Measurements from ENCODE around the gene TMEM205.

The TMEM205 gene

DNA sequence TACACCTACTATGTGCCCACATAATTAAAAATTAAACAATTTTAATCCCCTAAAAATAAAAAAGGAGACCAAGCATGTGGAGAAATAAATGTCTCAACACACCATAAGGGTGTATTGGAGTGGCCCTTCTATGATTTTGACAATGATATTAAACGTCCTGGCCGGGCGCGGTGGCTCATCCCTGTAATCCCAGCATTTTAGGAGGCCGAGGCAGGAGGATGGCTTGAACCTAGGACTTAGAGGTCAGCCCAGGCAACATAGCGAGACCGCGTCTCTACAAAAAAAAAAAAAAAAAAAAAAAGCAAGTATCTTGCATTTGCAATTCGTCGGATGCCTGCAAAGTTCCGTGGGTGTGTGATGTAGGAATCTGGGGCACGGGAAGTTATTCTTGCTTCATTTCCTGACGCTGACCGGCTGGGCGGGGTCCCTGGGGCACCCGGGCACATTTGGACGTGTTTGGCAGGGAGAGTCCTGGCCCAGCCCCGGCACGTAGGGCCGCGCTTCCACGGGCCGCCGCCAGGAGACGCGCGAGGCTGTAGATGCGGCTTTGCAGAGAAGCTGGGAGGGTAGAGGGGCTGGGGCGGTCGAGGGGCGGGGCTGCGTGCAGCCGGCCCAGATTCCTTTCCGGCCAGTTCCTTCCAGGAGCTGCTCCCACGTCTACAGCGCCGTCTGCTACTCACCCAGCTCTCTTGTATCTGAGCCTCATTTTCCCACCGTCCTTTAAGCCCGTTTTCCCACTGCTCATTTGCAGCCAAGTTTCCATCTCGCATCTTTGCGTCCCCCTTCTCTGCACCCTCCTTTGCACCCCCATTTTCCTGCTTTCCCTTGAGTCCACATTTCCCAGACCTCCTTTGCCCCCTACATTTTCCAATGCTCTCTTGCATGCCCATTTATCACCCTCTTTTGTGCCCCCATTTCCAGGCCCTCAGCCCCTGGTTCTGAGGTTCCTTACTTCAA is 52.4 kb downstream of the TMEM205 start:
- TF ChIP-seq, protein P1, sequence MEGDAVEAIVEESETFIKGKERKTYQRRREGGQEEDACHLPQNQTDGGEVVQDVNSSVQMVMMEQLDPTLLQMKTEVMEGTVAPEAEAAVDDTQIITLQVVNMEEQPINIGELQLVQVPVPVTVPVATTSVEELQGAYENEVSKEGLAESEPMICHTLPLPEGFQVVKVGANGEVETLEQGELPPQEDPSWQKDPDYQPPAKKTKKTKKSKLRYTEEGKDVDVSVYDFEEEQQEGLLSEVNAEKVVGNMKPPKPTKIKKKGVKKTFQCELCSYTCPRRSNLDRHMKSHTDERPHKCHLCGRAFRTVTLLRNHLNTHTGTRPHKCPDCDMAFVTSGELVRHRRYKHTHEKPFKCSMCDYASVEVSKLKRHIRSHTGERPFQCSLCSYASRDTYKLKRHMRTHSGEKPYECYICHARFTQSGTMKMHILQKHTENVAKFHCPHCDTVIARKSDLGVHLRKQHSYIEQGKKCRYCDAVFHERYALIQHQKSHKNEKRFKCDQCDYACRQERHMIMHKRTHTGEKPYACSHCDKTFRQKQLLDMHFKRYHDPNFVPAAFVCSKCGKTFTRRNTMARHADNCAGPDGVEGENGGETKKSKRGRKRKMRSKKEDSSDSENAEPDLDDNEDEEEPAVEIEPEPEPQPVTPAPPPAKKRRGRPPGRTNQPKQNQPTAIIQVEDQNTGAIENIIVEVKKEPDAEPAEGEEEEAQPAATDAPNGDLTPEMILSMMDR (conservative IDR thresholded peaks at IDR 0.05; ENCODE audit: control insufficient read depth, insufficient read depth, low read depth, low read length), result peak; percentile 81
- peak; percentile 89 for DNase-seq (ENCODE audit: low read depth)
- peak overlapping the region; percentile 35 for H3K4me3 ChIP-seq (ENCODE audit: control insufficient read depth, low read depth, low read length)
